HG03442 (cell line): ENCODE measurements around the gene SOST.

Experiments
- ATAC-seq: cut with Tn5 transposase; IDR thresholded peaks from one replicate; pipeline ENCODE4 v1.9.1; 2021; ENCODE audit warnings: mild to moderate bottlenecking, moderate library complexity; ENCODE audit not compliant: unreplicated experiment

Gene SOST

GRCh38 chr17:43774304-43775250 is 16.0 kb upstream of the SOST start:
- no peak for ATAC-seq

GRCh38 chr17:43772877-43773648 is 14.5 kb upstream of the SOST start:
- ATAC-seq: no peak

- no peak for ATAC-seq
These were observed 12.9 kb upstream of the SOST start for GRCh38 chr17:43771463-43771862.

GRCh38 chr17:43770957-43771356 is 12.4 kb upstream of the SOST start:
- no peak for ATAC-seq

- ATAC-seq: no peak
These were observed 11.3 kb upstream of the SOST start for GRCh38 chr17:43769859-43770258.

- no peak for ATAC-seq
These were observed 10.8 kb upstream of the SOST start for GRCh38 chr17:43769426-43769825.

GRCh38 chr17:43768943-43769342 is 10.4 kb upstream of the SOST start:
- ATAC-seq: no peak

- no peak for ATAC-seq
These were observed 9.8 kb upstream of the SOST start for GRCh38 chr17:43768382-43768781.

GRCh38 chr17:43767713-43768059 is 9.1 kb upstream of the SOST start:
- ATAC-seq: no peak

GRCh38 chr17:43767053-43767712 is 8.6 kb upstream of the SOST start:
- ATAC-seq: no peak

- no peak for ATAC-seq
These were observed 7.9 kb upstream of the SOST start for GRCh38 chr17:43766413-43767052.

- ATAC-seq: no peak
These were observed 1.8 kb upstream of the SOST start for GRCh38 chr17:43760254-43760852.

- no peak for ATAC-seq
These were observed 1.2 kb upstream of the SOST start for GRCh38 chr17:43759836-43760235.

GRCh38 chr17:43758086-43758485 is 505 bp downstream of the SOST start:
- ATAC-seq: no peak

GRCh38 chr17:43757171-43757660 is 1.4 kb downstream of the SOST start:
- ATAC-seq: no peak

- no peak for ATAC-seq
These were observed 2.4 kb downstream of the SOST start for GRCh38 chr17:43756201-43756600.

GRCh38 chr17:43755389-43755875 is 3.2 kb downstream of the SOST start:
- ATAC-seq: no peak

GRCh38 chr17:43754947-43755346 is 3.6 kb downstream of the SOST start:
- no peak for ATAC-seq

GRCh38 chr17:43753493-43754129 is 5.0 kb downstream of the SOST start:
- no peak for ATAC-seq

GRCh38 chr17:43750153-43750552 is 8.4 kb downstream of the SOST start:
- no peak for ATAC-seq
